DND-41 (cell line): ENCODE results near the gene LRG1.

Source experiments
- ATAC-seq: fragments of 200-7000 bp; cut with Tn5 transposase; 3 replicates; pipeline ENCODE4 v1.9.1; 2021; ENCODE audit warnings: low read depth; ENCODE audit not compliant: insufficient read depth
- DNase-seq: peaks from one replicate; pipeline ENCODE4 v3.0.0-alpha.2; 2020
- H2AFZ ChIP-seq: 2 replicates; pipeline ENCODE4 v1.6.0; 2012; ENCODE audit warnings: low read depth, low read length
- H3K27ac ChIP-seq: 2 replicates; pipeline ENCODE4 v1.5.1; 2012; ENCODE audit warnings: low read length, inconsistent platforms
- H3K27me3 ChIP-seq: fragments of 200-600 bp; sonication (generic); 2 replicates; pipeline ENCODE4 v1.6.0; 2012; ENCODE audit warnings: low read length, mild to moderate bottlenecking, inconsistent platforms; ENCODE audit not compliant: insufficient read depth, poor library complexity
- H3K36me3 ChIP-seq: 2 replicates; pipeline ENCODE4 v1.5.1; 2012; ENCODE audit warnings: low read length, inconsistent platforms; ENCODE audit not compliant: insufficient read depth
- H3K4me1 ChIP-seq: 2 replicates; pipeline ENCODE4 v1.5.1; 2012; ENCODE audit warnings: mild to moderate bottlenecking, low read length; ENCODE audit not compliant: insufficient read depth
- H3K4me2 ChIP-seq: 2 replicates; pipeline ENCODE4 v1.6.0; 2012; ENCODE audit warnings: mild to moderate bottlenecking, moderate library complexity, low read length, inconsistent platforms; ENCODE audit not compliant: insufficient read depth
- H3K4me3 ChIP-seq, 2 experiments: fragments of 200-600 bp in 1 of 2; shearing (Covaris generic) in 1 of 2; 2 replicates each; pipeline ENCODE4 v1.5.1; 2012 to 2016; ENCODE audit warnings: inconsistent platforms in 2 of 2, low read length in 2 of 2, mild to moderate bottlenecking in 2 of 2, low read depth in 1 of 2, moderate library complexity in 1 of 2
- H3K79me2 ChIP-seq: 2 replicates; pipeline ENCODE4 v1.6.0; 2012; ENCODE audit warnings: low read length, inconsistent platforms; ENCODE audit not compliant: insufficient read depth
- H3K9ac ChIP-seq: 2 replicates; pipeline ENCODE4 v1.6.0; 2012; ENCODE audit warnings: low read depth, mild to moderate bottlenecking, inconsistent platforms, low read length, moderate library complexity
- H3K9me3 ChIP-seq: 2 replicates; pipeline ENCODE4 v1.5.1; 2012; ENCODE audit warnings: low read length, moderate library complexity, mild to moderate bottlenecking, inconsistent platforms; ENCODE audit not compliant: insufficient read depth, severe bottlenecking
- H4K20me1 ChIP-seq: 2 replicates; pipeline ENCODE4 v1.6.0; 2012; ENCODE audit warnings: low read length; ENCODE audit not compliant: insufficient read depth
- CTCF ChIP-seq: IDR thresholded peaks from 2 replicates; pipeline ENCODE4 v1.5.1; 2012; ENCODE audit warnings: borderline replicate concordance, low read length, moderate library complexity, mild to moderate bottlenecking; ENCODE audit not compliant: poor library complexity, severe bottlenecking; ENCODE audit errors: extremely low read depth
- EZH2 ChIP-seq: IDR thresholded peaks from 3 replicates; pipeline ENCODE4 v1.6.1; 2012; ENCODE audit warnings: borderline replicate concordance, low read depth, mild to moderate bottlenecking, moderate library complexity, low read length, inconsistent platforms; ENCODE audit not compliant: severe bottlenecking

Gene LRG1

GRCh38 chr19:4581666-4582553, 42.1 kb upstream of the LRG1 start:
- Histone ChIP-seq H4K20me1 (peaks cover 4% of the 10 kb centered on the region; the same call in 1 of the 2 replicates), H3K4me3 (peak overlapping the region in 1 of 2 experiments; percentile 44; a peak in 1 of 4 replicates), H2AFZ (no peak overlapping the region), H3K4me1 (peaks cover 10% of the 10 kb centered on the region), H3K79me2 (no peaks in the 10 kb centered on the region), H3K4me2 (peak overlapping the region; percentile 60; the same call in 1 of the 2 replicates), H3K27ac (no peak overlapping the region), H3K9me3 (no peaks in the 10 kb centered on the region), H3K36me3 (no peaks in the 10 kb centered on the region), H3K9ac (no peak overlapping the region), H3K27me3 (peaks cover 40% of the 10 kb centered on the region)
- TF ChIP-seq EZH2 (peak; percentile 53), CTCF (no peak)
- peak; percentile 44; the same call in 2 of the 3 replicates for ATAC-seq
- DNase-seq: peak; percentile 58

- Histone ChIP-seq H4K20me1 (peaks cover 4% of the 10 kb centered on the region; the same call in 1 of the 2 replicates), H3K36me3 (no peaks in the 10 kb centered on the region), H3K4me2 (peak overlapping the region; percentile 60), H2AFZ (no peak overlapping the region), H3K27me3 (peaks cover 40% of the 10 kb centered on the region), H3K4me1 (peaks cover 10% of the 10 kb centered on the region), H3K79me2 (no peaks in the 10 kb centered on the region), H3K4me3 (peak overlapping the region in 1 of 2 experiments; percentile 44; a peak in 2 of 4 replicates), H3K27ac (no peak overlapping the region), H3K9me3 (no peaks in the 10 kb centered on the region), H3K9ac (peak overlapping the region; percentile 24; the same call in 1 of the 2 replicates)
- TF ChIP-seq CTCF (no peak), EZH2 (peak; percentile 29)
- ATAC-seq (peak; percentile 49; the same call in 2 of the 3 replicates), DNase-seq (no peak)
These were observed 41.3 kb upstream of the LRG1 start for GRCh38 chr19:4580961-4581665.

GRCh38 chr19:4580021-4580901, 40.4 kb upstream of the LRG1 start:
- Histone ChIP-seq H3K4me2 (0 out of 2 replicates have a peak overlapping the region, but pooled peaks have one; percentile 60), H3K36me3 (no peaks in the 10 kb centered on the region), H3K4me3 (no peak overlapping the region), H3K79me2 (no peaks in the 10 kb centered on the region), H3K9ac (no peak overlapping the region), H2AFZ (no peak overlapping the region), H3K27ac (no peak overlapping the region), H4K20me1 (peaks cover 4% of the 10 kb centered on the region; the same call in 1 of the 2 replicates), H3K9me3 (no peaks in the 10 kb centered on the region), H3K27me3 (peaks cover 44% of the 10 kb centered on the region), H3K4me1 (peaks cover 10% of the 10 kb centered on the region)
- no peak for ATAC-seq
- TF ChIP-seq CTCF (no peak), EZH2 (no peak)
- DNase-seq: no peak
